HG02759 (cell line): ENCODE measurements around the gene R3HCC1L.

Experiments used
- ATAC-seq: cut with Tn5 transposase; IDR thresholded peaks from one replicate; pipeline ENCODE4 v1.9.1; 2021; ENCODE audit warnings: mild to moderate bottlenecking, moderate library complexity; ENCODE audit not compliant: unreplicated experiment

R3HCC1L gene

DNA sequence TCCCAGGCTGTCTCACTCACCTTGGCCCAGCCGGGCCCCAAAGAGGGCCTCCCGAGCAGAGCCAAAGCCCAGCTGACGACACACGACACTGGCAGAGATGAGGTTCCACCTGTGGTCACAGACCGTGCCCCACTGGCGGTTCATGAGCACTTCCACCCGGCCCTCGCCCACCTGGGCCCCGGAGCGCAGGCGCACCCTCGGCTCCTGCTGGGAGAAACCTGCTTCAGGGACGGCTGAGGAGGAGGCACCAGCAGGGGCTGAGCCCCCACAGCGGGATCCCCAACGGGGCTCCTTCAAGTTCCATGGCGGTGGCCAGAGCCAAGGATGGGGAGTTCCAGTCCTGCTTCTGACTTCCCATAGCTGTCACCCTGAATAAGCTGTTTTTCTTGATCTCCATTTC, 123.5 kb downstream of the R3HCC1L start:
- ATAC-seq, result no peak

DNA sequence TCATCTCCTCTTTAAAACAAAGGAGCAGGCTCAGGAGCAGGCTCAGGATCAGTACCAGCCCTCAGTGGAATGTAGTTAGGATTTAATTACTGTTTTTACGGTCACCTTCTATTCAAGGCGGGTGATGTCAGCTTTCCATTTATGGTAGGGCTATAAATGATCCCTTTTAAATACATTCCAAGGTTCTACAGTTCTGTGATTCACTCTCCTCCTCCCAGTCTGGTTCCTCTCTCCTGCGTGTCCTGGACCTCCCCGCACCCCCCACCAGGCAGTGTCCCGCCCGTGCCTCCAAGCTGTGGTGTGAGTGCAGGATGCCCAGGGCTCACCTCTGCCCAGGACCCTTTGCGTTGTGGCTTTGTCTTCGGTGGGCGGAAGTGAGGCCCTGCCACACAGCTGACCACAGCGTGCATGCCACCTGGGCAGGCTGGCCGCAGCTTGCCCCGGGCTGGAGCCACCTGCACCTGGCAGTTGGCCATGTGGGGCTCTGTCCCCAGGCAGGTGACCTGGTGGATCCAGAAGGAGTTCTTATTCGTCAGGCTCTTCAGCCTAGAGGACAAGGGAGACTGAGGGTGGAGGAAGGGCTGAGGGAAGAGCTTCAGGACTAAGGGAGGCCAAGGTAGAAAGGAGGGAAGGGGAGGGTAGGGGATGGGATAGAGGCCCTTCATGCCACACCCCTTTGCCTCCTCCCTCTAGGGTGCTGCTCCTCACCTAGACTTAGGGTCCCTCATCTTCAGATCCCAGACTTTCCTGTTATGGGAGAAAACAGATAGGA, 124.4 kb downstream of the R3HCC1L start:
- no peak for ATAC-seq

DNA sequence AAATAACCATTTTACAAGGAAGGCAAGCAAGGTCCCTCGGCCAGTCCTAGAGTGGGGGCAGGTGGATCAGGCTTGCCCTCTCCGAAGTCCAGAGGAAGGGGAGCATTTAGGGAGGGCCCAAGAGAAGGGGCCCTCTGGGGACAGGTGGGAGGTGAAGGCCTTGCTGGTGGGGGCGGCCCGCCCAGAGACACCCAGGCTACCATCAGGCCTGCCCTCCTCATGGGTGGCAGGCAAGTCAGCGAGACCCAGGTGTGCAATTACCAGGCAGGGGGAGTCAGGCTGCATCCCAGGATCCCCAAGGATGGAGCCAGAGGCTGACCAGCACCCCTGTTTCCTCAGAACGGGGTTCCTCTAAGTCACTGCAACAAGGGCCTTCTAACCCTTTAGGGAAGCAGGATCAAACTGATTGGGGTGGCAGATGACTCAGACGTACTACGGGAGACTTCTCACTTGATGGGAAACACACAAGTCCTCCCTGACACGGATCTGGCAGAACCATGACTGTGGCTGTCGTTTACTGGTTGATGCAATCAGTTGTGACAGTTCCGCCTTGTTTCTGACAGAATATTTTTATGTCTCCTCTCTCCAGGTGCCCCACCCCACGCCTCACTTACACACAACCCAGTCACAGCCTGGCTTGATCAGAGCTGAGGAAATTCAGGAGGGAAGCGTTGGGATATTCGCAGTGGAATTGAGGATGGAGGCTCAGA, 125.3 kb downstream of the R3HCC1L start:
- no peak for ATAC-seq

GRCh38 chr10:98260350-98260749, 125.9 kb downstream of the R3HCC1L start:
- ATAC-seq, result no peak

- no peak for ATAC-seq
These were observed 126.3 kb downstream of the R3HCC1L start for GRCh38 chr10:98260752-98261151.

DNA sequence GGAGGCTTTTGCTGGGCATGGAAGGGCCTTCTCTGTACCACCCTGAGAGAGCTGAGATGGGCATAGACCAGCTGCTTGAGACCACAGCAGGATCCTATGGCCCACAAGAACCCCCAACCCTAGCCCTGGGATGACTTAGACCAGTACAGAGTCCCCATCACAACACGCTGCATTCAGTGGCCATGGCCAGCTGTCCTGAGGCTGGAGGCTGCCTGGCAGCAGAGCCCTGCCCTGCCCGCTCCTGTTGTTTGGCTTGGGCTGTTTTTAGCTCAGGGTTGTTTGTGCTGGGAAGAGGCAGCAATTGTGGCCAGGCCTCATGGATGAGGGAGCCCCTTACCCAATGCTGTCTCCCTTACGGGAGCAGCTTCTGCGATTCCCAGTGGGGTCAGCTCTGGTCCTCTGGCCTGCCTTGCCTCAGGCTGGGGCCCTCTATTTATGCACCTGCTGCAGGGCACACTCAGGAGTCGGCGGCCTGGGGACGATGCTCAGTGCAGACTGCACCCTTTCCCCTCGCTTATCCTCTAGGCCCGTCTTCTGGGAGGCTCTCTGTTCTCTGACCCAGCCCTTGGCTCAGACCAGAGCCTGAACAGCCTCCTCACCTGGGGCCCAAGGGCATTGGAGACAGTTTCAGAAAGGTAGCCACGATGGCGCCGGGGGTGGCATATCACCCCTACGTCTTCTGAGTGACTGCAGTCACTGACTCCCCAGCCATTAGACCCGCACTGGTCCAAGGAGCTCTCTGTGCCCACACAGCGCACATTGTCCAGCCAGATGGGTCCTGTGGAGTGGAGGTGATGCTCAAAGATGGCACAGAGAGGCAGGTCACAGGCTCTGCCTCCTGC, 127.2 kb downstream of the R3HCC1L start:
- no peak for ATAC-seq

DNA sequence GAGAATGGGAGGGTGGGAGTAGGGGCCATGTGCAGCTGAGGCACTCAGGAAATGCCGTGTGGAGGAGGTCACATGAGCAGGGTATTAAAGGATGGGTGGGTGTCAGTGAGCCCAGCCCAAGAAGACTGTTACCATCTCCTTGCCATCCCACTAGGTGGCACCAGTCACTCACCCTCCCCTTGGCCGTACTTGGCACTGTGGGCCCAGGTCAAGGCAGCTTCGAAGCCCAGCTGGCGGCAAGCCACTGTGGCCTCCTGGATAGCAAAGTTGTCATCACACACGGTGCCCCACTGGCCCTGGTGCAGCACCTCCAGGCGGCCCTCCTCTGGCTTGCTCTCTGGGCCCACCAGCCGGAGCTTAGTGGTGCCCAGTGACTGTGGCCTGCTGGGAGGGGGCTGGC, 128.1 kb downstream of the R3HCC1L start:
- ATAC-seq, result no peak

GRCh38 chr10:98263088-98263487, 128.6 kb downstream of the R3HCC1L start:
- ATAC-seq, result no peak

GRCh38 chr10:98264378-98265065, 130.1 kb downstream of the R3HCC1L start:
- ATAC-seq, result no peak

DNA sequence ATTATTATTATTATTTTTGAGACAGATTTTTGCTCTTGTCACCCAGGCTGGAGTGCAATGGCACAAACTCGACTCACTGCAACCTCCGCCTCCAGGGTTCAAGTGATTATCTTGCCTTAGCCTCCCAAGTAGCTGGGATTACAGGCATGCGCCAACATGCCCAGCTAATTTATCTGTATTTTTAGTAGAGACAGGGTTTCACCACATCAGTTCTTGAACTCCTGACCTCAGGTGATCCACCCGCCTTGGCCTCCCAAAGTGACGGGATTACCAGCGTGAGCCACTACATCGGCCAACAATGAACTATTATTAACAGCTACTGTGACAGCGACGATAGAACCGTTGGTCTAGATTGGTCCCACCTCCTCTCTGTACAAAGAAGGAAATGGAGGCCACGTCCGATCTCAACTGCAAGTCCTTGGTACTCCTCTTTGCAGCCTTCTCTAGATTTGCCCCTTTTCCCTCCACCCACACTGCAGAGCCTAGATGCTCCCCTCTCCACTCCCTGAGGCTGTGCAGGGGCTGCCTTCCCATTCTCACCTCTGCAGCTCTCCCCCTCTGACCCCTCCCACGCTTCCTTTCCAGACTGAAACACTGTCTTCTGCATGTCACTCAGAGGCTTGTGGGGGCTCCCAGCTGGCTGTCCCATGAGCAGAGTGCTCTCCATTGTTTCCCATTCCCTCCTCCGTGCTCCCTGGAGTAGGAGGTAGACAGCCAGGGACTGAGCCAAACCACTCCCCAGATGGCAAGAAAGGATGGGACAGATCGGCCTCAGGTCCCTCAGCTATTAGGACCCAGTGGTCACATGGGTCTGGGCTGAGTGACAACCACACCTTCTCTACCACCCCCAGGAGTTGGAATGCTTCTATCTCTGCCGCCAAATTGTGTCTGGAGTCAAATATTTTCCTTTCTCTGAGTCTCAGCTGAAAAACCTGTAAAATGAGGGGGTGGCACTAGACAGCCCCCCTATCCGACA, 131.2 kb downstream of the R3HCC1L start:
- ATAC-seq, result no peak

GRCh38 chr10:98266647-98267046, 132.2 kb downstream of the R3HCC1L start:
- no peak for ATAC-seq

DNA sequence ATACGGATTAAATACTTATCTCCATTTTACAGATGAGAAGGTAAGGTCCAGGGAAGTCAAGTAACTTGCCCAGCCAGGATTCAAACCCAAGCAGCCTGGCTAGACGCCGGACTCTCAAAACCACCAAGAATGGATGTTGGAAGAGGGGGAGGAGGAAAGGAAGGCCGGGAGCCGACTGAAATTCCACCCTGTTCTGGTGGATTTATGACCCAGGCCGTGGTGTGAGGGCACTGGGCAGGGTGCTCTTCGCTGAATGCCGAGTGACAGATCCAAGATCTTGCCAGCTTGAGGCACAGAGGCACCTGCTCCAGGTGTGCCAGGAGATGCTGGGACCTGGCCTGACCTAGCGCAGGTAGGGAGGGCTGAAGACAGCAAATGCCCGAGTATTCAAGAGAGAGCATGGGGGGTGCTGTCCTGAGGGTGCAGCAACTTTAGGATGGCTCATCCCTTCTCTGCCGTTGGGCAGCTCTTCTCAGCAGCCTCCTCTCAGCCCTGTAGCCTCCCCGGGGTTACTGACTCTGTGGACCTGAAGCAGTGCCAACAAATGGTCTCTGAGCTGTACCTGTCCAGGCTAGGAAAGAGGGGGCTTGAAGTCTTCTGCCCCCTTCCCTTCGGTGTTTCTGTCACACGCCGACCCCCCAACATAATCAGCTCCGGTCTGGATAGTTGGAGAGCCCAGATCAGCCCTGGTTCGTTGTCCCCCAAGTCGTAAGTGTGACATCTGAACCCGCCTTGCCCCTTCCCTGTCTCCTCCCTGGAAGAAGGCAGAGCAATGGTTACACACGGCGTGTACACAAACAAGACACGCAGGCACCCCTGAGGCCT, 132.8 kb downstream of the R3HCC1L start:
- no peak for ATAC-seq

DNA sequence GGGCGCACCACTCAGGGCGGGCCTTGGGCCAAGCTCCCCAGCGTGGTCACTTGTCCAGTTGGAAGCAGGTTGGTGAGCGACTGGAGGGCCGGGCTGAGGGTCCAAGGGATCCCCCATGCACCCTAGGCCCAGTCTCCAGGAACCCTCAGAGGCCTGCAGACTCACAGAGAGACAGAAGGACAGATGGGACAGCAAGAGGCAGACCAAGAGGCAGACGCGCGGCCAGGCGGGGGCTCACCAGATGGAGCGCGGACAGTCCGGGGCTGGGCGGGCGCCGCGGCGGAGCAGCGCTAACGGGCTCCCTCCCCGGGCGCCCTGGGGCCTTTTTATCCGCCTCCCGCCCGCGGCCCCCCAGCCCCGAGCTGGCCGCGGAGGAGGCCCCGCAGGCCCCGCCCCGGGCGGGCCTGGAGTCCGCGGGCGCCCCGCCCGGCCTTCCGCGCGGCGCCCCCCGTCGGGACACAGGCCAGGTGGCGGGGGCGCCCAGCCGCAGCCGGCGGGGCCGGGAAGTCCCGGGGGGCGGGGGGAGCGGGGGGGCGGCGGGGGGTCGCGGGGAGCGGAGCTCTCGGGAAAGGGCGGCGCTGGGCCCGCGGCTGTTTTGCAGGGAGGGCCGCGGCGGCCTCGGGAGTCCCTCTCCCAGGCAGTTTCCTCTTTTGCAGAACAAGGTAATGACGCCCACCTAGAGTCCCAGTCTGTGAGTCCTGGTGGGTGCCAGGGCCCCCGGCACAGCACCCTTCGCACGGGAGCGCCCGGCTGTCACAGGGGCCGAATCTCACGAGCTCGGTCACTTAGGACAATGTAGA, 133.6 kb downstream of the R3HCC1L start, which contains the start of gene LOXL4:
TSS of gene LOXL4 (minus strand) at position 301 of the 800 bp plus-strand sequence. CDS start 5,175 bp downstream, outside the sequence.
- ATAC-seq, result no peak

GRCh38 chr10:98268694-98269431, 134.4 kb downstream of the R3HCC1L start:
- ATAC-seq, result no peak

DNA sequence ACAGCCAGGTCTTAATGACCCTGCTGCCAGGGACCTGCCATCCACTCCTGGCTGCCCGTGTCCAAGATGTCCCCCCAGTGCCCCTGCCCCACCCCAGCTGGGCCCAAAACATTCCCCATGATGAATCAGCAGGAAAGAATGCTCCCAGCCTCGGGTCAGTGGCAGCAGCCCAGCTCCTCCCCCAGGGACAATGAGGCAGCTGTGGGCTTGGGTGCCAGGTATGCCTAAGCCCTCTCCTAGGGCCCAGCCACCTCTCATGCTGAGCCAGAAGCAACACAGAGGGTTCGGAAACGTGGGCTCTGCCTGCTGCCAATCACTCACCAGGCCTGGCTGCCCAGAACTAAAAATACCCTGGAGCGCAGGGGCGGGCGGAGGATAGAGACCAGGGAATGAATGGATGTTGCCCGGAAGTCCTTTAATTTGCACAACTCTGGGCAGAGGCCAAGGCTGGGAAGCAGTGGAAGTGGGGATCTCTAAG, 135.0 kb downstream of the R3HCC1L start:
- ATAC-seq, result no peak

DNA sequence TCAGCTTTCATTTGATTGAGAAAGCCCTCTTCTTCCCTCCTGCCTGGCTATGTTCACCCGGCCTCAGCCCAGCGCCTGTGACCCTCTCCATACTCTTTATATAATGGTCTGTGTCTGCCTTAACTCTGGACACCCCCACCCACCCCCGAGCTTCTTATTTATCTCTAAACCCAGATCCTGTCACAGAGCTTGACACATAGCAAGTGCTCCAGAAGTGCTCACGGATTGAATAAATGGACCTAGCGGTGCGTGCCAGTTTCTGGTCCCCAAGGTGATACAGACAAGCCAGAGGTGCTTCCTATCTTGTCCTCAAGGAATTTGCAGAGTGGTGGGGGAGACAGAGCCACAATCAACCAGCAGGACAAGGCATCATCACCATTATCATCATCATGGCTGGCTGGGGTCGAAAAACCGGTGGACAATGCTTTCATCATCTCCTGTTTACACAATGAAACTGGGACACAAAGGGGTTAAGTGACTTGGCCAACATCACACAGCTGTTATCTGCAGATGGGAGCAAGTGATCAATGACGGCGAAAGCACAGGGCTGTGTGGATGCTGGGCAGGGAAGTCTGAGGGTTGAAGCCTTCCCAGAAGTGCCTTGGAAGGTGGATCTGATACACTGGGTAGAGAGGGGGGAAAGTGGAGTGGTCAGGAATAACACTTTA, 135.8 kb downstream of the R3HCC1L start:
- no peak for ATAC-seq

DNA sequence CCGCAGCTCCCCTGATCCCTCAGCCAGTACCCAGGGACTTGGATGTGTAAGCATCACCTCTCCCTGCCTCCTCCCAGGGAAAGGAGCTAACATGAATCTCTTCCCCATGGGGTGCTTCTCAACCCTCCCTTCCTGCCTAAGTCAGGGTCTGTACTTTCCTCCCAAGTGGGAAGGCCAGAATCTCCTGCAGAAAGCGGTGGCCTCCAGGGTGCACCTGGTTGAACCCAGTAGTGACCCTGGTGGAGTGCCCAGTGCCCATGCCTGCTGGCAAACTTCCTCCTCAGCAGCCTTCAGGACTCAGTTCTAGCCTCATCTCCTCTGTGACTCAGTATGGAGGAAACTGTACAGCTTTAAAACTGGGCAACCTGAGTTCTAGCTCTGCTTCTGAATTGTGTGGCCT, 136.3 kb downstream of the R3HCC1L start:
- no peak for ATAC-seq
